ENCODE measurements around the gene PHF19.

Gene PHF19

GRCh38 chr9:120853198-120853597, 23.8 kb downstream of the PHF19 start:
- no peak for DNase-seq (ENCODE audit: low read depth)

DNA sequence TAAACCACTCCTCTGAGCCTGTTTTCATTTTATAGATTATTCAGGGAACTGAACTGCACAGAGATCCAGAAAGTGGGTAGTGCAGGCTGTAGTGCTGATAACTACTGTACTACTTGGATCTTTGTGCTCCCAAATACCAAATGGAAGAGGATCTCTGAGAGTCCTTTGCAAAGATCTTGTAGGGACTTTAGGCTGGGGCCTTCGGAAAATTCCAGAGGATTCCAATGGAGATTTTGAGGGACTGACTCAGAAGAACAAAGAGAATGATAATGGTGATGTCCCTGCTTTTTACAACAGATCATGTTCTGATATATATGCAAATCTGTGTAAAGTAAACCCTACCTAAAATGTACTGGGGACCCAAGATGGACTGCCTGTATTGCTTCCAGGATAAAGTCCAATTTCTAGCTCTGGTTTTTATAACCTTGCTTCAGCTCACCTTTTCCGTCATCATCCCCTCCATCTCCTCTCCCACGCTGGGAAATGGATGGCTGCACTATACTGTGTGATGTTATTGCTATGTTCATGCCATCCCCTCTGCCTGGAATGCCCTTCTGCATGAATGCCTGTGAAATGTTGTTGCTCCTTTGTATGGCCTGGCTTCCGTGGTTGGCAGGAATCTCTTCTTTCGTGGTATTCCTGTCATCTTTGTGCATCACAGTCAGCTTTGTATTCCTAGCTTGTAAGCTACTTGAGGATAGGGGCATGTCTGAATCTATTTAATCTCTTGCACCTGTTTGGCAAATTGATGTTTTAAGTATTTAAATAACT, 24.6 kb downstream of the PHF19 start:
- no peak for DNase-seq (ENCODE audit: low read depth)

DNA sequence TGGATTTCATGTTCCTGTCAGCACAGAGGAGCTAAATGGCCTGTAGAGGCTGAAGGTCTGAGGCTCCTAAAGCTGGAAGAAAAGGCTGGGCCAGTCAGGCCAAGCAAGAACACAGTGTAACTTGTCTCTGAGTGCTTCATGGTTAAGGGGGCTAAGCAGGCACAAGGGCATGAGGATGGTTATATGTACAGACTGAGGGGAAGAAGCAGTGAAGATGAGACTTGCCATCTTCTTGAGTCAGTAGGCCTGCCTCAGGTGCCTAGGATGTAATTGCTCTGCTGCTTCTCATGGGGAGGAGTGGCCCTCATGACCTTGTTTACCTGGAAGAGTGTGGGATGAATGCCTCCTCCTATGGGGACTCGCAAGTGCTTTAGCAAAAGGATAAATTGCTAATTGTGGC, 25.5 kb downstream of the PHF19 start:
- DNase-seq (ENCODE audit: low read depth): no peak

DNA sequence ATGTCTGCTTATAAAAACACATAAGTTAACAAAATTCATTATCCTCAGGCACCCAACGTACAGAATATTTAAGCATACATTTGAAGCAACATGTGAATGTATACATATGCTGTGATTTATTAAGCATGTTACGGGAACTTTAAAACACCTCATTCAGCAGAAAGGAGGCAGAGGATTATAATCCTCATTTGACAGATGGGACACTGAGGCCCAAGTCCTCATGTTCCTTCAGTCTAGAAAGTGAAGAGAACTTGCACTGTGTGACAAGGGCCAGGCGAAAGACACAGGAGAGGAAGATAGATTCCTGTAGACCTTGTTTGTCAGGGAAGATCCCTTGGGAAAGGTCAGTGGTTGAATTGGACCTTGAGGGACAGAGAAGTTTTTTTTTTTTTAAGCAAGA, 26.7 kb downstream of the PHF19 start:
- no peak for DNase-seq (ENCODE audit: low read depth)

GRCh38 chr9:120846906-120847305, 30.1 kb downstream of the PHF19 start:
- DNase-seq (ENCODE audit: low read depth): no peak

DNA sequence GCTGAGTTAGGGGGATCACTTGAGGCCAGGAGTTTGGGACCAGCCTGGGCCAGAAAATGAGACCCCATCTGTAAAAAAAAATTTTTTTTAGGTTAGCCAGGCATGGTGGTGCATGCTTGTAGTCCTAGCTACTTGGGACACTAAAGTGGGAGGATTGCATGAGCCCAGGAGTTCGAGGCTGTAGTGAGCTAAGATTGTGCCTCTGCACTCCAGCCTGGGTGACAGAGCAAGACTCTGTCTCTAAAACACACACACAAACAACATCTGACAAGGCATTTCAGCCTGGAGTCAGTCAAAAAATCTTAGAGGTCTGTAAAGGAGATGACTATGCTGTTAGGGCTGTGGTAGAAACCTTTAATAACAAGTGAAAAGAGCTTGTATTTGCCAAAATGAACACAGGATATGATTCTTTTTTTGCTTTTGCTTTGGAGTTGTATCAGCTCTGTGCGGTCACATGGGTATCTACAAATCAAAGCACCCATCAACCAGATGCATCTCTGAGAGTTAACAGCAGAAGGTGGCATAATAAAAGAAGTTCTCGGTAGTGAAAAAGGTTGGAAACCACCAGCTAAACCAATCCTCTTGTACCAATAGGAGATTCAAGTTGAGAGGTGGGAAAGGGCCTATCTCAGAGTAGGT, 30.6 kb downstream of the PHF19 start:
- no peak for DNase-seq (ENCODE audit: low read depth)

GRCh38 chr9:120845255-120845654, 31.7 kb downstream of the PHF19 start:
- no peak for DNase-seq (ENCODE audit: low read depth)

GRCh38 chr9:120842685-120843485, 34.1 kb downstream of the PHF19 start, which contains the start of gene PSMD5:
Gene PSMD5 (minus strand): TSS chr9:120842922. CDS start chr9:120842909, 13 bp downstream.
- DNase-seq (ENCODE audit: low read depth): peak; percentile 94

DNA sequence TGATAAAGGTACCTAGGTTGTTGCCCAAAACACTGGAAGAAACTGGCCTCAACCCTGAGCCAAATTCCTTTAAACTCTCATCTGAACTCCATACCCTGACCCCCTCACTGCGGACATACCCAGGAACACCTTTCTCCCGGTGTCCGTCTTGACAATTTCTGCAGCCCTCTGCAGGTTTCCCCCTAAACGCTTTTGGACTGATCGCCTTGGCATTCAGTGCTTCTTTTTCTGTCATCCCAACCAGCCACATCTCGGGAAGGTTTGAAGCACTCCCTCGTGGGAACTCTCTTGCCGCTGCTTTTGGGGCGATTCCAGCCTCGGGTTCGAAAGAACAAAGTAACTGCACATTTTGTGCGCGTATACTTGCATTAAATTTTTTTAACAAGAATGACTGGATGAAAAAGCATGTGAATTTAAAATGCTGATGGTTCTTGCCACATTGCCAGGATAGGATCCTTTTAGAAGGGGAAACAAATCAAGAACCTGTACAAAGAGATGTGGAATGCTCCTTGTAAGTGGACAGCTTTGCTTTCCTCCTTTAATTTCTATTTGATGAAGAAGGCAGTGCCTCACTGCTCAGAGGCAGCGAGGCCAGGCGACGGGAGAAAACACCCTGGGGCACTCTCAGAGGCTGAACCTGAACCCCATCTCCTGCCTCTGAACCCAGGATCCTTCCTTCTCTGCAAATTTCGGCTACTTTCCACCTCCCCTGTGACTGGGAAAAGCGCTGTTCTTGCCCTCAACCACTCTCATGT, 34.9 kb downstream of the PHF19 start:
- DNase-seq (ENCODE audit: low read depth): peak; percentile 8

- DNase-seq (ENCODE audit: low read depth): peak; percentile 22
These were observed 37.8 kb downstream of the PHF19 start for GRCh38 chr9:120839146-120839545.

GRCh38 chr9:120837921-120838320, 39.1 kb downstream of the PHF19 start:
- DNase-seq (ENCODE audit: low read depth): no peak

- DNase-seq (ENCODE audit: low read depth): no peak
These were observed 43.7 kb downstream of the PHF19 start for GRCh38 chr9:120833325-120833724.

GRCh38 chr9:120832807-120833206, 44.2 kb downstream of the PHF19 start:
- DNase-seq (ENCODE audit: low read depth): no peak

DNA sequence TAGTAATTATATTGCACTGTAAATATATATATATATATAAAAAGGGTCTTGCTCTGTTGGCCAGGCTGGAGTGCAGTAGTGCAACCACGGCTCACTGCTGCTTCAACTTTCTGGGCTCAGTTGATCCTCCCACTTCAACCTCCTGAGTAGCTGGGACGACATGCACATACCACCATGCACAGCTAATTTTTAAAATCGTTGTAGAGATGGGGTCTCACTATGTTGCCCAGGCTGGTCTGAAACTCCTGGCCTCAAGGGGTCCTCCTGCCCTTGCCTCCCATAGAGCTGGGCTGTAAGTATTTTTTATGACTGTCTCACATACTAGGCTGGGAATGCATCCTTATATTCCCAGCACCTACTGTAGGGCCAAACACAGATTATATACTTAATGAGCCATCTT, 46.1 kb downstream of the PHF19 start:
- no peak for DNase-seq (ENCODE audit: low read depth)

DNA sequence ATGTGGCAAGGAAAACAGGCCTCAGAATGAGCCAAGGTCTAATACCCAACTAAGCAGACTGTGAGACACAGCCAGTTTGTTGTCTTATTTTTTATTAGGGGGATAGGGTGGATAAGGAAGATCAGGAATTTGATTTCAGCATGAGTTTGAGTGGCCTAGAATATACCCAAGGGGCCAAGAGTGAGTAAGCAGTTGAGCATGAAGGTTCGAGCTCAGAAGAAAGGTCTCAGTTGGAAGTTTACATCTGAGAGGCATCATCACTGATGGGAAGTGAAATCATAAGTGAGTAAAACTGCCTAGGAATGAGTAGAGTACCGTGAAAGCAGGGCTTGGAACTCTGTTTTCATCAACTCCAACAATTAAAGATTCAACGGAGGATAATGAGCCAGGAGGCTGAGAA, 46.8 kb downstream of the PHF19 start:
- DNase-seq (ENCODE audit: low read depth): no peak

DNA sequence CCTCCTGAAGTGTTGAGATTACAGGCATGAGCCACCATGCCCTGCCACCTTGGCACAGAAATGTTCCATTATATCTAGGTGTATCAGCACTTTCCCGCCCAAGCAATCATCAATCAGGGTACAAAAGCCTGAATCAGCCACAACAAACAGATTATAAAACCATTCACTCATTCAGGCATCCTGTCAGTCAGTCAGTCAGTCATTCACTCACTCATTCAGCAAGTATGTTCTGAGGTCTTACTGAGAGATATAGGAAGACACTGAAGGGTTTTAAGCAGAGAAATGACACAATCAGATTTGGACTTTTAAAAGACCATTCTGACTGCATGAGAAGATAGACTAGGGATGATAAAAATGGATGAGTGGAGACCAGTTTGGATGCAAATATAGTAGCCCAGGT, 47.3 kb downstream of the PHF19 start:
- no peak for DNase-seq (ENCODE audit: low read depth)

DNA sequence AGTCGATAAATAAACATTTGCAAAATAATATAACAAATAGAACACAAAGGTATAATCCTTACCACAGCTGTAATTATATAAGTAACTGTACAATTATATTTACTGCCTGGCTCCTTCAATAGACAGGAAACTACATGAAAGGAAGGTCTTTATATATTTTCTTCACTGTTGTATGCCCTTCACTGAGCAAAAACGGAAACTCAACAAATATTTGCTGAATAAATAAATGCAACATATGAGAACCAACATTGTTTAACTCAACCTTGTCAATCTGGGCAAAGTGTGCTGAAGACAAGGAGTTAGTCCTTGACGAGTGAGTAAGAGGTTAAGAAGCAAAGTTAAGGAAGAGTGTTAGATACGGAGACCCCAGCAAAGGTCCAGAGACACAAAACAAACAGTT, 56.9 kb downstream of the PHF19 start:
- DNase-seq (ENCODE audit: low read depth): no peak

- no peak for DNase-seq (ENCODE audit: low read depth)
These were observed 58.4 kb downstream of the PHF19 start for GRCh38 chr9:120818595-120818994.

DNA sequence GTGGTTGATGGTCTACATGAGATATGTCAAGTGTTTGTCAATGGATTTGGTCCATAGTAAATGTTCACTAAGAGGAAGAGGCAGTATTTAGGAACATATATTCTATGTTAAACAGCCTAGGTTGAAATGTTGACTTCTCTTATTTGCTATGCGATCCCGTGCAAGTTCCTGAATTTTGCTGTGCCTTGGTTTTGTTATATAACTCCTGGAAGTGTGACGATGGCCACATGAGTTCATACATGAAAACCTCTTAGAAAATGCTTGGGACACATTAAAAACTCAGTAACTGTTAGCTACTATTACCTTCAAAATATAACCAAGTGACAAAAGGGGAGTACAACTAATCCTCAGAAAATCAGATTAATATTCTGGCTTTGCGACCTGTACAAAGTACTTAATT, 61.9 kb downstream of the PHF19 start:
- DNase-seq (ENCODE audit: low read depth): no peak

DNA sequence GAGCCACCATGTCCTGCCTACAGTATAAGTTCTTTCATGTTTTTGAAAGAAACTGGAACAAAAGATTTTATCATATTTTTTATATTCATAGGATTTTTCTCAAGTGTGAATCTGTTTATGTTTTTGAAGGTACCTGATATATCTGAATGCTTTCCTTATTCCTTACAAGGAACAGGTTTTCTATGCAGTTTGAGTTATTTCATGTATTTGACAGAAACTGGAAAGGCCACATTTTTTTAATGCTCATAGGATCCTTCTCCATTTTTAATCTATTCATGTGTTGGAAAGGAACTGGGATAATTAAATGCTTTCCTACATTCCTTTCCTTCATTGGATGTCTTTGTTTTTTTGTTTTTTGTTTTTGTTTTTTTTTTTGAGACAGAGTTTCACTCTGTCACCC, 68.1 kb downstream of the PHF19 start:
- DNase-seq (ENCODE audit: low read depth): no peak

DNA sequence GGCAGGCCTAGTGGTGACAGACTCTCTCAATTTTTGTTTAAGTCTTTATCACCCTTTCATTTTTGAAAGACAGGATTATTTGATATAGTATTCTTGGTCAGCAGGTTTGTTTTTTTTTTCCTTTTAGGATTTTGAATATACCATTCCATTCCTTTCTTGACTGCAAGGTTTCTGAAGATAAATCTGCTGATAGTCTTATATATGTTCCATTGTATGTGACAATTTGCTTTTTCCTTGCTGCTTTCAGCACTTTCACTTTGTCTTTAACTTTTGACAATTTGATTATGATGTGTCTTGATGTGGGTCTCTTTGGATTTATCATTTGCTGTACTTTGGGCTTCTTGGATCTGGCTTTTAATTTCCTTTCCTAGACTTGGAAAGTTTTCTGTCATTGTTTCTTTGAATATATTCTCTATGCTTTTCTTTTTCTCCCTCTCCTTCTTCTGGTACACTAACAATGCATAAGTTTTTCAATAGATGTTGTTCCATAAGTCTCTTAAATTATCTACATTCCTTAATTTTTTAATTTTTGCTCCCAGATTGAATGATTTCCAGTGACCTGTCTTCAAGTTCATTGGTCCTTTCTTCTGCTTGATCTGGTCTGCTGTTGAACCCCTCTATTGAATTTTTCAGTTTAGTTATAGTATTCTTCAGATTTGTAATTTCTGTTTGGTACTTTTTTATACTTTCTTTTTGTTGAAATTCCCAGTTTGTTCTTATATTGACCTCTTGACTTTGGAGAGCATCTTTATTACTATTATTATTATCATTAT, 69.2 kb downstream of the PHF19 start:
- no peak for DNase-seq (ENCODE audit: low read depth)

All from HS-5 (cell line).